H9 (cell line): ENCODE results near the gene IL21R. TPM values are rescaled to one million over a fixed set of nuclear protein-coding genes. Genes with fewer than 3 reads are reported as not detected.

Experiments
- DNase-seq: peaks from one replicate; pipeline ENCODE4 v3.0.0-alpha.2; 2017
- H2AFZ ChIP-seq: one replicate; pipeline ENCODE4 v1.6.1; 2013; ENCODE audit warnings: mild to moderate bottlenecking, low read length, control low read depth, moderate library complexity
- H2AK5ac ChIP-seq: 2 replicates; pipeline ENCODE4 v1.6.1; 2013; ENCODE audit warnings: low read length, control low read depth, mixed read lengths; ENCODE audit not compliant: insufficient read length
- H2BK120ac ChIP-seq: one replicate; pipeline ENCODE4 v1.6.1; 2013; ENCODE audit warnings: low read depth, mild to moderate bottlenecking, low read length, control low read depth, inconsistent platforms; ENCODE audit not compliant: poor library complexity, severe bottlenecking
- H2BK12ac ChIP-seq: 2 replicates; pipeline ENCODE4 v1.6.1; 2013; ENCODE audit warnings: low read length, control low read depth, mixed read lengths, low read depth; ENCODE audit not compliant: insufficient read length
- H2BK15ac ChIP-seq: 2 replicates; pipeline ENCODE4 v1.6.1; 2013; ENCODE audit warnings: low read depth, low read length, control low read depth
- H2BK20ac ChIP-seq: one replicate; pipeline ENCODE4 v1.6.1; 2013; ENCODE audit warnings: low read depth, mild to moderate bottlenecking, low read length, control low read depth, inconsistent platforms; ENCODE audit not compliant: poor library complexity, severe bottlenecking
- H2BK5ac ChIP-seq: 2 replicates; pipeline ENCODE4 v1.6.1; 2013; ENCODE audit warnings: low read length, control low read depth, mixed read lengths; ENCODE audit not compliant: insufficient read length
- H3K14ac ChIP-seq: 2 replicates; pipeline ENCODE4 v1.6.1; 2013; ENCODE audit warnings: low read length, control low read depth; ENCODE audit not compliant: insufficient read depth
- H3K18ac ChIP-seq: 2 replicates; pipeline ENCODE4 v1.6.1; 2013; ENCODE audit warnings: low read depth, mild to moderate bottlenecking, mixed read lengths, low read length, control low read depth; ENCODE audit not compliant: insufficient read length
- H3K23ac ChIP-seq: 2 replicates; pipeline ENCODE4 v1.6.1; 2013; ENCODE audit warnings: low read length, control low read depth, mixed read lengths, low read depth; ENCODE audit not compliant: insufficient read length
- H3K23me2 ChIP-seq: 2 replicates; pipeline ENCODE4 v1.6.1; 2013; ENCODE audit warnings: low read depth, mild to moderate bottlenecking, mixed read lengths, low read length, control low read depth; ENCODE audit not compliant: insufficient read length, poor library complexity, severe bottlenecking
- H3K27ac ChIP-seq: 2 replicates; pipeline ENCODE4 v1.5.1; 2013; ENCODE audit warnings: low read length, control low read depth, mixed read lengths, low read depth; ENCODE audit not compliant: insufficient read length
- H3K27me3 ChIP-seq: 2 replicates; pipeline ENCODE4 v1.6.1; 2013; ENCODE audit warnings: low read length, control low read depth, inconsistent platforms; ENCODE audit not compliant: insufficient read depth
- H3K4ac ChIP-seq: 2 replicates; pipeline ENCODE4 v1.6.1; 2013; ENCODE audit warnings: low read depth, mild to moderate bottlenecking, control low read depth, inconsistent platforms, low read length, moderate library complexity
- H3K4me1 ChIP-seq: 2 replicates; pipeline ENCODE4 v1.6.1; 2013; ENCODE audit warnings: low read length, control low read depth, inconsistent platforms; ENCODE audit not compliant: insufficient read depth
- H3K4me2 ChIP-seq: 2 replicates; pipeline ENCODE4 v1.6.1; 2013; ENCODE audit warnings: low read length, control low read depth, mixed read lengths; ENCODE audit not compliant: insufficient read length, insufficient read depth
- H3K56ac ChIP-seq: 2 replicates; pipeline ENCODE4 v1.6.1; 2013; ENCODE audit warnings: low read depth, mild to moderate bottlenecking, mixed read lengths, low read length, control low read depth; ENCODE audit not compliant: insufficient read length
- H3K79me1 ChIP-seq: 2 replicates; pipeline ENCODE4 v1.6.1; 2013; ENCODE audit warnings: low read depth, mild to moderate bottlenecking, moderate library complexity, low read length, control low read depth, inconsistent platforms; ENCODE audit not compliant: insufficient read depth, poor library complexity, severe bottlenecking
- H3K79me2 ChIP-seq: 2 replicates; pipeline ENCODE4 v1.6.1; 2013; ENCODE audit warnings: low read length, control low read depth, inconsistent platforms; ENCODE audit not compliant: insufficient read depth
- H3K9ac ChIP-seq: 2 replicates; pipeline ENCODE4 v1.6.1; 2013; ENCODE audit warnings: low read length, control low read depth, mixed read lengths; ENCODE audit not compliant: insufficient read length; ENCODE audit errors: extremely low read depth
- H3K9me3 ChIP-seq: one replicate; pipeline ENCODE4 v1.6.1; 2013; ENCODE audit warnings: low read depth, low read length, inconsistent platforms; ENCODE audit not compliant: control insufficient read depth
- H3T11ph ChIP-seq: one replicate; pipeline ENCODE4 v1.6.1; 2013; ENCODE audit warnings: mild to moderate bottlenecking, low read length, control low read depth, inconsistent platforms
- H4K20me1 ChIP-seq: one replicate; pipeline ENCODE4 v1.6.1; 2013; ENCODE audit not compliant: control insufficient read depth, insufficient read length, insufficient read depth
- H4K5ac ChIP-seq: 2 replicates; pipeline ENCODE4 v1.6.1; 2013; ENCODE audit warnings: low read depth, mild to moderate bottlenecking, mixed read lengths, low read length, control low read depth; ENCODE audit not compliant: insufficient read length
- H4K8ac ChIP-seq: replicated peaks from 2 replicates; pipeline ENCODE4 v1.6.1; 2013; ENCODE audit warnings: low read length, control low read depth, mixed read lengths, low read depth; ENCODE audit not compliant: insufficient read length
- H4K91ac ChIP-seq: 2 replicates; pipeline ENCODE4 v1.6.1; 2013; ENCODE audit warnings: low read depth, mild to moderate bottlenecking, moderate library complexity, mixed read lengths, low read length, control low read depth; ENCODE audit not compliant: insufficient read length
- H3K27ac Mint-ChIP-seq, 3 experiments: 2 replicates in 2 of 3; 3 replicates in 1 of 3; pipeline ENCODE4 v1.8.0; 2020 to 2021; ENCODE audit warnings: mixed read lengths in 3 of 3, mild to moderate bottlenecking in 1 of 3, moderate library complexity in 1 of 3
- H3K27me3 Mint-ChIP-seq: 2 replicates; pipeline ENCODE4 v1.8.0; 2021; ENCODE audit warnings: low read depth, mild to moderate bottlenecking, moderate library complexity, mixed read lengths
- H3K36me3 Mint-ChIP-seq, 3 experiments: 2 replicates in 2 of 3; 3 replicates in 1 of 3; pipeline ENCODE4 v1.8.0; 2020 to 2021; ENCODE audit warnings: low read depth in 3 of 3, mixed read lengths in 3 of 3; ENCODE audit not compliant: insufficient read depth in 1 of 3
- H3K4me1 Mint-ChIP-seq, 2 experiments: 2 replicates each; pipeline ENCODE4 v1.8.0; 2020; ENCODE audit warnings: mixed read lengths in 2 of 2
- H3K4me3 Mint-ChIP-seq, 2 experiments: 2 replicates in 1 of 2; 3 replicates in 1 of 2; pipeline ENCODE4 v1.8.0; 2020 to 2021; ENCODE audit warnings: mild to moderate bottlenecking in 2 of 2, mixed read lengths in 2 of 2, moderate library complexity in 1 of 2
- H3K9me3 Mint-ChIP-seq, 2 experiments: 2 replicates in 1 of 2; 3 replicates in 1 of 2; pipeline ENCODE4 v1.8.0; 2020; ENCODE audit warnings: mild to moderate bottlenecking in 2 of 2, mixed read lengths in 2 of 2, moderate library complexity in 1 of 2
- CTCF ChIP-seq: fragments of 200-600 bp; sonication (generic); conservative IDR thresholded peaks from 3 replicates; pipeline ENCODE4 v1.8.0; 2021; ENCODE audit warnings: antibody characterized with exemption, mild to moderate bottlenecking
- WGBS: extraction: QIAGEN DNeasy Blood & Tissue Kit; methylation state at CpG from one replicate; pipeline ENCODE4 v1.1.7; 2013; ENCODE audit warnings: missing lambda C conversion rate, low lambda C conversion rate, mixed read lengths; ENCODE audit not compliant: insufficient read length; ENCODE audit errors: extremely low coverage; 5-methylcytosine and 5-hydroxymethylcytosine counted together
- total RNA-seq: library from RNA; stranded (reverse); gene quantifications from 2 replicates; pipeline ENCODE4 v1.2.1, GENCODE V29; 2021

IL21R gene
- total RNA-seq, 1 experiment from 2014 or later, result 0.07 TPM

GRCh38 chr16:27481282-27481934 lies 79.4 kb downstream of the IL21R start:
- H2BK20ac ChIP-seq, result no peak overlapping the region
- no peak overlapping the region for H4K91ac ChIP-seq

More at GRCh38 chr16:27481282-27481934, 79.4 kb downstream of the IL21R start:
- Histone ChIP-seq H3K9ac (no peak overlapping the region), H2AFZ (no peak overlapping the region), H3K4me2 (no peak overlapping the region), H3K23me2 (no peaks in the 10 kb centered on the region), H4K5ac (no peak overlapping the region), H2AK5ac (no peak overlapping the region), H3K23ac (no peak overlapping the region), H3K18ac (no peak overlapping the region), H3K9me3 (no peaks in the 10 kb centered on the region), H3K4ac (no peak overlapping the region), H3K56ac (no peak overlapping the region), H2BK5ac (no peak overlapping the region), H2BK12ac (no peak overlapping the region), H3K4me1 (no peaks in the 10 kb centered on the region), H3K27me3 (no peaks in the 10 kb centered on the region), H3T11ph (no peak overlapping the region), H4K8ac (no peak overlapping the region), H3K79me2 (no peaks in the 10 kb centered on the region), H4K20me1 (no peaks in the 10 kb centered on the region), H3K27ac (no peak overlapping the region), H3K79me1 (no peaks in the 10 kb centered on the region), H2BK120ac (no peak overlapping the region), H2BK15ac (no peak overlapping the region), H3K14ac (no peak overlapping the region)
- H3K4me1 Mint-ChIP-seq, result no peaks in the 10 kb centered on the region
- H3K4me3 Mint-ChIP-seq, result no peak overlapping the region
- no CpG with 5 or more reads among the region's 15 CpGs for WGBS
- no peaks in the 10 kb centered on the region for H3K27me3 Mint-ChIP-seq
- H3K9me3 Mint-ChIP-seq, result no peaks in the 10 kb centered on the region
- TF ChIP-seq CTCF, result no peak
- no peak overlapping the region; a peak in 1 of 7 replicates for H3K27ac Mint-ChIP-seq
- peaks cover 38 to 98% (median 93%) of the 10 kb centered on the region in 3 experiments for H3K36me3 Mint-ChIP-seq
- no peak for DNase-seq
